GM21423 (cell line): ENCODE results near the gene PYDC1.
"Not testable (repeated sequence)": the region's sequence is repeated elsewhere in the genome, so short reads cannot be mapped to it uniquely, and the experiment has no call there.

Experiments
- ATAC-seq: cut with Tn5 transposase; IDR thresholded peaks from one replicate; pipeline ENCODE4 v1.9.1; 2021; ENCODE audit warnings: mild to moderate bottlenecking, moderate library complexity; ENCODE audit not compliant: unreplicated experiment

The PYDC1 gene

GRCh38 chr16:31223044-31223443, 6.1 kb upstream of the PYDC1 start:
- ATAC-seq, result no peak

DNA sequence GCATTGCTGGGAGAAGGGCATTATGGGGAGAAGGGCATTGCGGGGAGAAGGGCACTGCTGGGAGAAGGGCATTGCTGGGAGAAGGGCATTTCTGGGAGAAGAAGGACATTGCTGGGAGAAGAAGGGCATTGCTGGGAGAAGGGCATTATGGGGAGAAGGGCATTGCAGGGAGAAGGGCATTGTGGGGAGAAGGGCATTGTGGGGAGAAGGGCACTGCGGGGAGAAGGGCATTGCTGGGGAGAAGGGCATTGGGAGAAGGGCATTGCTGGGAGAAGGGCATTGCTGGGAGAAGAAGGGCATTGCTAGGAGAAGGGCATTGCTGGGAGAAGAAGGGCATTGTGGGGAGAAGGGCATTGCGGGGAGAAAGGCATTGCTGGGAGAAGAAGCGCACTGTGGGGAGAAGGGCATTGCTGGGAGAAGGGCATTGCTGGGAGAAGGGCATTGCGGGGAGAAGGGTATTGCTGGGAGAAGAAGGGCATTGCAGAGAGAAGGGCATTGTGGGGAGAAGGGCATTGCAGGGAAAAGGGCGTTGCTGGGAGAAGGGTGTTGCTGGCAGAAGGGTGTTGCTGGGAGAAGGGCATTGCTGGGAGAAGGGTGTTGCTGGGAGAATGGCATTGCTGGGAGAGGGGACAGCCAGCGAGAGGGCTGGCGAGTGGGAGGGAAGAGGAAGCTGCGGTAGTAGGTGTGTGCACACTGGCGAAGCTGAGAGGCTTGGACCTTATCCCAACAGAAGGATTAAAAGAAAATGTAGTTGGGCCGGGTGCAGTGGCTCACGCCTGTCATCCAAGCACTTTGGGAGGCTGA, 4.6 kb upstream of the PYDC1 start:
- ATAC-seq, result no peak

DNA sequence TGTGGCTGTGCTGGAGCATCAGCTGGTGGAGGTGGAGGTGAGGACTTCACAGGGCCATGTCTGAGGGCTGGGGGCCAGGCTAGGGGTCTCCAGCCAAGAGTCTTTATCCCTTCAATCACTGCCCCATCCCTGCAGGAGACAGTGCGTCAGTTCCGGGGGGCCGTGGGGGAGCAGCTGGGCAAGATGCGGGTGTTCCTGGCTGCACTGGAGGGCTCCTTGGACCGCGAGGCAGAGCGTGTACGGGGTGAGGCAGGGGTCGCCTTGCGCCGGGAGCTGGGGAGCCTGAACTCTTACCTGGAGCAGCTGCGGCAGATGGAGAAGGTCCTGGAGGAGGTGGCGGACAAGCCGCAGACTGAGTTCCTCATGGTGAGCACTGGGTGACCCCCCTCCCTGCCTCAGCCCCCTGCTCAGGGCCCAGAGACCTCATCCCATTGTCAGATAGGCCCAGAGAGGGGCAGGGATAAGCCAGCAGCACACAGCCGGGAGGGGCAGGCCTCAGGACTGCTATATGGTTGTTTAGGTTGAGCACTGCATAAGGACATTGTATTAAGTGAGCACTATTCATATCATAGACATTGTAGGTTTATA, 2.3 kb upstream of the PYDC1 start:
- ATAC-seq, result no peak

GRCh38 chr16:31217136-31217530, 198 bp upstream of the PYDC1 start:
- no peak for ATAC-seq

GRCh38 chr16:31215287-31216162, 1.4 kb downstream of the PYDC1 start:
- no peak for ATAC-seq

DNA sequence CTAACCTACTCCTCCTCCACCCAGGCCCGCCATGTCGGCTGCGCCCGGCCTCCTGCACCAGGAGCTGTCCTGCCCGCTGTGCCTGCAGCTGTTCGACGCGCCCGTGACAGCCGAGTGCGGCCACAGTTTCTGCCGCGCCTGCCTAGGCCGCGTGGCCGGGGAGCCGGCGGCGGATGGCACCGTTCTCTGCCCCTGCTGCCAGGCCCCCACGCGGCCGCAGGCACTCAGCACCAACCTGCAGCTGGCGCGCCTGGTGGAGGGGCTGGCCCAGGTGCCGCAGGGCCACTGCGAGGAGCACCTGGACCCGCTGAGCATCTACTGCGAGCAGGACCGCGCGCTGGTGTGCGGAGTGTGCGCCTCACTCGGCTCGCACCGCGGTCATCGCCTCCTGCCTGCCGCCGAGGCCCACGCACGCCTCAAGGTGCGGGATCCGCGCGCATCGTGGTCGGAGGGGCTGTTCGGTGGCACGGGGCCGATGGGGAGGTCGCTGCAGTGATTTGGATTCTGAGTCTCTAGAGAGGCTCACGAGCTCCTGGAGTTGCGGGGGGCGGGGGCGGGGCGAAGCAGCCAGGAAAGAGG, 2.1 kb downstream of the PYDC1 start:
- ATAC-seq, result no peak

- no peak for ATAC-seq
Measured at GRCh38 chr16:31213877-31214707, 2.8 kb downstream of the PYDC1 start, which contains the start of gene TRIM72. TSS of gene TRIM72 (plus strand) at chr16:31214119. CDS start at chr16:31214739, 620 bp downstream.

- no peak for ATAC-seq
Measured at GRCh38 chr16:31213342-31213741, 3.6 kb downstream of the PYDC1 start.

DNA sequence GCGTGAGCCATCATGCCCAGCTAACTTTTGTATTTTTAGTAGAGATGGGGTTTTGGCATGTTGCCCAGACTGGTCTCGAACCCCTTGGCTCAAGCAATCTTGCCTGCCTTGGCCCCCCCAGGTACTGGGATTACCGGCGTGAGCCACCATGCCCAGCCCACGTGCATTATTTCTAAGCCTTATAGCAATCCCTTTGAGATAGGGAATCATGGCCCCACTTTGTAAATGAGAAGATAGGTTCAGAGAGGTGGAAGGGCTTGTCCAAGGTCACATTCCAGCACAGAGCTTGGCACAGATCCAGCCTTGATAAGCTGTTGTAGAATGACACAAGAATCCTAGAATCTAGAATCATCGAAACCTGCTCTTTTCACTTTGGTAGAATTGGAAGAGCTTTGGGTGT, 10.2 kb downstream of the PYDC1 start:
- no peak for ATAC-seq

DNA sequence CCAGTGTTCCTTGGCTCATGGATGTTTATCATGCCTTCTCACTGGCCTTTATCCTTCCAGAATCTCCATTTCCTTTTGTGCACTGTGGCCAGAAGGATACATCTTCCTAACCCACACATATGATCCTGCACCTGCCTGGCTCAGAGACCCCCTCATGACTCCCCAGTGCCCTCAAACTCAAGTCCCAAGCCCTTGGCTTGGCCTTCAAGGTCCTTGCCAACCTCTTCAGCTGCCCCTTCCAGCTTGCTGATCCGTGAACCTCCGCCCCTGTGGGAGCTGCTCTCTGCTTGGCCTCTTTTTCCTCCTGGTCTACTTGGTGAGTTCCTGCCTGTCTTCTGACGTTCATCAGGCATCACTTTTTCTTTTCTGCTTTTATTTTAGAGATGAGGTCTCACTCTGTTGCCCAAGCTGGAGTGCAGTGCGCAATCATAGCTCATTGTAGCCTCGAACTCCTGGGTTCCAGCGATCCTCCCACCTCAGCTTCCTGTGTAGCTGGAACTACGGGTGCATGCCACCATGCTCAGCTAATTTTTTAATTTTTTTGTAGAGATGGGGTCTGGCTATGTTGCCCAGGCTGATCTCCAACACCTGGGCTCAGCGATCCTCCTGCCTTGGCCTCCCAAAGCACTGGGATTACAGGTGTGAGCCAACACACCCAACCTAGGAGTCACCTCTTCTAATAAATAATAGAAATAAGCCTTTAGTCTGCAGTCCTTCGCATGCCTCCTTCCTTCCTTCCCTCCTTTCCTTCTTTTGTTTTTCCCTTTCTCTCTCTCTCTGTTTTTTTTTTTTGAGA, 11.9 kb downstream of the PYDC1 start:
- ATAC-seq, result no peak

GRCh38 chr16:31202414-31203375, 14.2 kb downstream of the PYDC1 start, which contains the start of gene PYCARD:
TSS of gene PYCARD (minus strand) at chr16:31202760. CDS start at chr16:31202690, 70 bp downstream.
- ATAC-seq, result peak; percentile 31

GRCh38 chr16:31201582-31202413, 15.1 kb downstream of the PYDC1 start:
- ATAC-seq, result peak; percentile 62

DNA sequence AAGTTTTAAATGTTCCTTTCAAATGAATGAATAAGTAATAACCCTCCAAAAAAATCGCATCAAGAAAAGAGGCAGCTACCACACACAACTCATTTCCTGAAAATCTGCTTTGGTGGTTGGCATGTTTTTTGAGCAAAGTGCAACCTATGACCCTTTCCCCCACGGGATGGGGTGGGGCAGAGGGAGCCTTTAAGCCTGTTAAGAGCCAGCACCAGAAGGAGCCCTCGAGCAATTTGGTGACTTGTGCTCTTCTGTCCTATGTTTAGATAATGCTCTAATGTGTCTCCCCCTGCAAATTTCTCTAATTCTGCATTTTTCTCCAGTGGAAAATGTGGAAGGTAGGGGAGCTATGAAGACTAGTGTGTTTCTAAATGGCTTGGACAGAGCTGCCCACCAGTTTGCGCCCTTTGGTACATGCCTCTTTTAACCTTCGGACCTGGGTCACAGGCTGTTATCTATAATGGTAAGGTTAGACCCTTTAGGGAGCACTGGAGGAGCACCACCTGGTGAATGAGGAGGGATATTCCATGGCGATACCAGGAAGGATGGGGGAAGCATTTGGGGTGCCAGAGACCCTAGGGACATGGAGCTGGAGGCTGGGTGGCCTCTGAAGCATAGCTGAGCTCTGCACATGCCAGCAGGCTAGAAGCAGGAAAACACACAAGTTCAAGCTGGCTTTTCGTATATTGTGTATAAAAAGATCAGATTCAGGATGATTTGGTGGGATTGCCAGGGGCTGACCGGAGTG, 15.9 kb downstream of the PYDC1 start:
- no peak for ATAC-seq

DNA sequence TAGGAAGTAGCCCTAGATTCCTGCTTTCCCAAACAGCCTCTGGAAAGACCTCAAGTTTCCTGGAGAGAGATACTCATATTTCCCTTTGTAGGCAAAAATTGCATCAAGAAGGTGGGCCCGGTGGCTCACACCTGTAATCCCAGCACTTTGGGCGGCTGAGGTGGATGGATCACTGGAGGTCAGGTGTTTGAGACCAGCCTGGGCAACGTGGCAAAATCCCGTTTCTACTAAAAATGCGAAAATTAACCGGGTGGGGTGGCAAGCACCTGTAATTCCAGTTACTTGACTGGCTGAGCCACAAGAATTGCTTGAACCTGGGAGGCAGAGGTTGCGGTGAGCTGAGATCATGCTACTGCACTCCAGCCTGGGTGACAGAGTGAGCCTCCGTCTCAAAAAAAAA, 16.8 kb downstream of the PYDC1 start:
- not testable (repeated sequence) for ATAC-seq

DNA sequence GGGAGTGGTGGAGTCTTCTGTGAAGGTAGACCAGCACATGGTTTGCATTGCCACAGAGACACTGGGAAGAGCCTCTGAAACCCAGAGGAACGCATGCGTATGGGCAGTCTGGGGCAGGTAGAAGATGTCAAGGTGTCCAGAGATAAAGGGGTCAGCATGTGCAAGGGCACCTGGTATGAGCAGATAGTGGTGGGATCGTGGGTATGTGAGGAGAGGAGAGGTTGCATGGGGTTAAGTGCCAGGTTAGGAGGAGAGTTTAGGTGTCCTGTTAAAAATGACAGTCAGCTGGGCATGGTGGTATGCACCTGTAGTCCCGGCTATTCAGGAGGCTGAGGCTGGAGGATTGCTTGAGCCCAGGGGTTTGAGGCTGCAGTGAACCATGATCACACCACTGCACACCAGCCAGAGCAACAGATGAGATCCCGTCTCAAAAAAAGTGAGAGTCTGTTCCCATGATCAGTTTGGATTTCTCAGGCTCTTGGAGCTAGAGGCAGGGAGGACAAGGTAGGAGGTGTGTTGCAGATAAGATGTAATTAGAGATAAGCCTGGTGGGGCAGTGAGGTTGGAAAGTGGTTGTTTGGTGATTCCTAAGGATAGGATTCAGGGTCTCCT, 17.4 kb downstream of the PYDC1 start:
- ATAC-seq, result no peak

DNA sequence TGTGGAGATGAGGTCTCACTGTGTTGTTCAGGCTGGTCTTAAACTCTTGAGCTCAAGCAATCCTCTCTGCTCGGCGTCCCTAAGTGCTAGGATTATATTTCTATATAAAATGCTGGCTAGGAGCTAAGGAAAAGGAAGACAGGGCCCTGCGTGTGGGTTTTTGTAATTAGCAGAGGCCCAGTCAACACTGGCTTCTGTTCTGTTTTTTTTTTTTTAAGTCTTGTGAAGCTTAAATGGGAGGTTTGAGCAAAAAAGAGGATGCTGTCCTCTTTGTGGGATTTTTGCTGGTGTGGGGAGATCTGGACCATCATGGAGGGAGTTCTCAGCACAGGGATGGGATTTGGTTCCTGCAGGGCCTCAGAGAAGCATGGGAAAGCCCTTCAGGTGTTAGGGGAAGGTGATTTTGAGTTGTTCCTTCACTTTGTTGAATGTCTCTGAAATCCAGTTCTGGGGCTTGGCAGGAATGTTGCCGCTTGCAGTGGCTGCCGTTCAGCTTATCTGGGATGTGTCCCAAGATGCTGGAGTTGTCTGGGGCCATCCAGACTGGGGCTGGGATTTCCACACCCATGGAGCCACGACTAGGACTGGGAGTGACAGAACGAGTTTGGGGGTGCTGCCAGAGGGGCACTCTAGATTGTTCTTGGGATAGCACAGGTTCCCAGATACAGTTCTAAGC, 18.6 kb downstream of the PYDC1 start:
- ATAC-seq, result no peak
